ENCODE results near the gene RPS6KA2.

- no peak for TF ChIP-seq POLR2A (IDR thresholded peaks at IDR 0.05)
- TF ChIP-seq, protein P1, sequence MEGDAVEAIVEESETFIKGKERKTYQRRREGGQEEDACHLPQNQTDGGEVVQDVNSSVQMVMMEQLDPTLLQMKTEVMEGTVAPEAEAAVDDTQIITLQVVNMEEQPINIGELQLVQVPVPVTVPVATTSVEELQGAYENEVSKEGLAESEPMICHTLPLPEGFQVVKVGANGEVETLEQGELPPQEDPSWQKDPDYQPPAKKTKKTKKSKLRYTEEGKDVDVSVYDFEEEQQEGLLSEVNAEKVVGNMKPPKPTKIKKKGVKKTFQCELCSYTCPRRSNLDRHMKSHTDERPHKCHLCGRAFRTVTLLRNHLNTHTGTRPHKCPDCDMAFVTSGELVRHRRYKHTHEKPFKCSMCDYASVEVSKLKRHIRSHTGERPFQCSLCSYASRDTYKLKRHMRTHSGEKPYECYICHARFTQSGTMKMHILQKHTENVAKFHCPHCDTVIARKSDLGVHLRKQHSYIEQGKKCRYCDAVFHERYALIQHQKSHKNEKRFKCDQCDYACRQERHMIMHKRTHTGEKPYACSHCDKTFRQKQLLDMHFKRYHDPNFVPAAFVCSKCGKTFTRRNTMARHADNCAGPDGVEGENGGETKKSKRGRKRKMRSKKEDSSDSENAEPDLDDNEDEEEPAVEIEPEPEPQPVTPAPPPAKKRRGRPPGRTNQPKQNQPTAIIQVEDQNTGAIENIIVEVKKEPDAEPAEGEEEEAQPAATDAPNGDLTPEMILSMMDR (IDR thresholded peaks at IDR 0.05): no peak
Observed at GRCh38 chr6:166388290-166389004, 238.6 kb downstream of the RPS6KA2 start.
